Ovary (tissue), 10 donors: ENCODE data around the gene OR56A1. TPM values are rescaled to one million over a fixed set of nuclear protein-coding genes. Genes with fewer than 3 reads are reported as not detected.
"Not testable (repeated sequence)": the region's sequence is repeated elsewhere in the genome, so short reads cannot be mapped to it uniquely, and the experiment has no call there.

Experiments used
- DNase-seq, 5 donors: peaks; one replicate each; pipeline ENCODE4 v3.0.0-alpha.2; 2019 to 2020
- H3K27ac ChIP-seq, 2 donors: fragments of 200-600 bp; one replicate each; pipeline versions ENCODE4 v1.5.1 to v1.8.0; 2019 to 2022
- H3K27me3 ChIP-seq: fragments of 200-600 bp; one replicate; pipeline ENCODE4 v1.8.0; 2022
- H3K36me3 ChIP-seq: fragments of 200-600 bp; sonication (generic); one replicate; pipeline ENCODE4 v1.5.1; 2019
- H3K4me1 ChIP-seq: one replicate; pipeline ENCODE4 v1.8.1; 2013; ENCODE audit warnings: mild to moderate bottlenecking, moderate library complexity; ENCODE audit not compliant: insufficient read depth
- H3K4me3 ChIP-seq: fragments of 200-600 bp; sonication (generic); one replicate; pipeline ENCODE4 v1.5.1; 2017
- H3K9me3 ChIP-seq, 2 donors: fragments of 200-600 bp in 1 of 2; sonication (generic) in 1 of 2; one replicate each; pipeline versions ENCODE4 v1.5.1 to v1.8.1; 2013 to 2019; ENCODE audit warnings: mild to moderate bottlenecking in 1 of 2, moderate library complexity in 1 of 2
- EP300 ChIP-seq: sonication (generic); formaldehyde crosslinking; IDR thresholded peaks from one replicate; pipeline ENCODE4 v1.6.1; 2017; ENCODE audit warnings: antibody characterized with exemption
- POLR2A ChIP-seq: fragments of 450-650 bp; IDR thresholded peaks from one replicate; pipeline ENCODE4 v1.6.1; 2017; ENCODE audit warnings: antibody characterized with exemption, mild to moderate bottlenecking, moderate library complexity
- whole genome bisulfite sequencing, 3 donors: extraction: QIAGEN DNeasy Blood & Tissue Kit in 1 of 3; methylation state at CpG; one replicate each; pipeline versions ENCODE4 v1.1.5 to v1.1.7; 2013 to 2017; 5-methylcytosine and 5-hydroxymethylcytosine counted together
- intact Hi-C, 4 donors: fragments of 100-400 bp; cut with DNase I; formaldehyde crosslinking; loops; one replicate each; pipeline versions ENCODE4 v1.11.0 to v1.15.1; 2022 to 2023
- long read RNA-seq, 3 donors: library from polyadenylated mRNA in 2 of 3; unstranded in 2 of 3; transcript quantifications; one replicate each; pipeline ENCODE4 v2.0.0 and lab custom pipeline, GENCODE V29; 2021 to 2026
- polyA plus RNA-seq, 2 donors: library from polyadenylated mRNA; stranded (reverse); fragments of 200-250 nt in 1 of 2; fragments of 350-450 nt in 1 of 2; fragmentation: Illumina TruSeq in 1 of 2; extraction: RNeasy Lipid Tissue Mini Kit (QIAGEN cat#74804) in 1 of 2; gene quantifications; one replicate each; pipeline ENCODE4 v1.2.3, GENCODE V29; 2013 to 2014
- total RNA-seq, 7 donors: library from RNA; depleted of rRNA in 2 of 7; stranded (reverse); fragments of >200 nt in 2 of 7; fragmentation: NEBNext Ultra II Directional in 3 of 7; extraction: Animal tissue kit (Norgen Biotek cat#: 25700) in 3 of 7; gene quantifications; one replicate each; pipeline versions ENCODE4 v1.1.0 to v1.2.4, GENCODE V29; 2016 to 2023
- TF ChIP-seq, protein P1 (sequence below), 3 donors: fragments of 450-650 bp in 2 of 3; fragments of 200-600 bp in 1 of 3; IDR thresholded peaks; one replicate each; pipeline versions ENCODE4 v1.5.1 to v1.8.0; 2016 to 2022; ENCODE audit warnings: antibody characterized with exemption in 3 of 3, mild to moderate bottlenecking in 1 of 3
- donor health status: DM: no; HTN: no; CAD: no; lungs with moderate emphysema.
- donor health status: DM: no; HTN: no; CAD: no.
- donor health status: Bipolar disorder and iron deficiency.
- donor health status: DM: yes; HTN: yes; CAD: no.
- donor health status: DM: no; HTN: no; CAD: no.
- donor health status: DM: yes; HTN: yes; CAD: no.

OR56A1 gene, protein sequence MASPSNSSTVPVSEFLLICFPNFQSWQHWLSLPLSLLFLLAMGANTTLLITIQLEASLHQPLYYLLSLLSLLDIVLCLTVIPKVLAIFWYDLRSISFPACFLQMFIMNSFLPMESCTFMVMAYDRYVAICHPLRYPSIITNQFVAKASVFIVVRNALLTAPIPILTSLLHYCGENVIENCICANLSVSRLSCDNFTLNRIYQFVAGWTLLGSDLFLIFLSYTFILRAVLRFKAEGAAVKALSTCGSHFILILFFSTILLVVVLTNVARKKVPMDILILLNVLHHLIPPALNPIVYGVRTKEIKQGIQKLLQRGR
- under 1 TPM in 1 of 7 donors, not detected in 6; 0.02 TPM for total RNA-seq
- polyA plus RNA-seq = not detected
- long read RNA-seq, donor 1 = 0 reads
- long read RNA-seq, donor 2 = 0 reads
- long read RNA-seq, donor 3 = 0 reads

DNA sequence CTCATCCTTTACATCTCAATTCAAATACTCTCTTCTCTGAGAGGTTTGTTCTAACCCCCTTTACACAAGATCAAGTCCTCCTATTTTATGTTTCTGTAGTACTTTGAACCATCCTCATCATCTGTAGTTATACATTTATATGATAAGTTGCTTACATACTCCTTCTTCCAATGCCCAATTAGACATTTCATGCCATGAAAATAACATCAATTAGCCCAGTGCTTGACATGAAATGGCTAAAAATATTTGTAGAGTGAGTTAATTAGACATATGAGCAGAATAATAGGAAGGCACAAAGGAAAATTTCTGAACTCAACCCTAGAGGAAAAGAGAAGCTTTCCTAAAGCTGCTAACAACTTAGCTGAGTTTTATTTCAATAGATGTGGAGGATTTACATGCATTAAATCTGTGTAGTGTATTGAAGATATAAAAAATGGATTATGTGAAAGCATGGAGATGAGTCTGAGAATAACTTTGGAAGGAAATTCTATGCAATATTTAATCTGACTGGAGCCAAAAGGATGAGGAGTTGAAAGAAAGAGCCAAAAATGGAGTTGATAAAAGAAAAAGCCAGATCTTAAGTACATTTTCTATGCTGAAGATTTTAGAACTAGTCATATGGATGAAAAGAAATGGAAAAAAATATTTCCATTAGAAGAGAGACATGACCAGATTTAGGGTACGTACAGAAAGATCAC lies at the start of gene OR56A1:
OR56A1 (minus strand) TSS at position 51 of the 698 bp plus-strand sequence. CDS start 3,066 bp downstream, outside the sequence.
- no peaks in the 10 kb centered on the region for H3K9me3 ChIP-seq
- no peaks in the 10 kb centered on the region for H3K36me3 ChIP-seq
- DNase-seq = no peak
- H3K4me1 ChIP-seq = no peaks in the 10 kb centered on the region
- no peak for TF ChIP-seq POLR2A
- TF ChIP-seq EP300 = no peak
- TF ChIP-seq, protein P1, sequence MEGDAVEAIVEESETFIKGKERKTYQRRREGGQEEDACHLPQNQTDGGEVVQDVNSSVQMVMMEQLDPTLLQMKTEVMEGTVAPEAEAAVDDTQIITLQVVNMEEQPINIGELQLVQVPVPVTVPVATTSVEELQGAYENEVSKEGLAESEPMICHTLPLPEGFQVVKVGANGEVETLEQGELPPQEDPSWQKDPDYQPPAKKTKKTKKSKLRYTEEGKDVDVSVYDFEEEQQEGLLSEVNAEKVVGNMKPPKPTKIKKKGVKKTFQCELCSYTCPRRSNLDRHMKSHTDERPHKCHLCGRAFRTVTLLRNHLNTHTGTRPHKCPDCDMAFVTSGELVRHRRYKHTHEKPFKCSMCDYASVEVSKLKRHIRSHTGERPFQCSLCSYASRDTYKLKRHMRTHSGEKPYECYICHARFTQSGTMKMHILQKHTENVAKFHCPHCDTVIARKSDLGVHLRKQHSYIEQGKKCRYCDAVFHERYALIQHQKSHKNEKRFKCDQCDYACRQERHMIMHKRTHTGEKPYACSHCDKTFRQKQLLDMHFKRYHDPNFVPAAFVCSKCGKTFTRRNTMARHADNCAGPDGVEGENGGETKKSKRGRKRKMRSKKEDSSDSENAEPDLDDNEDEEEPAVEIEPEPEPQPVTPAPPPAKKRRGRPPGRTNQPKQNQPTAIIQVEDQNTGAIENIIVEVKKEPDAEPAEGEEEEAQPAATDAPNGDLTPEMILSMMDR (IDR thresholded peaks at IDR 0.05) = no peak
- intact Hi-C loops = no loop called here
- H3K4me3 ChIP-seq = no peak within 1 kb of the TSS
- no peak within 1 kb of the TSS for H3K27ac ChIP-seq
- H3K27me3 ChIP-seq = no peaks in the 10 kb centered on the region
- WGBS, 3 donors = 72 to 86% (median 83%) methylated on average over 1 of the region's 1 CpG

DNA sequence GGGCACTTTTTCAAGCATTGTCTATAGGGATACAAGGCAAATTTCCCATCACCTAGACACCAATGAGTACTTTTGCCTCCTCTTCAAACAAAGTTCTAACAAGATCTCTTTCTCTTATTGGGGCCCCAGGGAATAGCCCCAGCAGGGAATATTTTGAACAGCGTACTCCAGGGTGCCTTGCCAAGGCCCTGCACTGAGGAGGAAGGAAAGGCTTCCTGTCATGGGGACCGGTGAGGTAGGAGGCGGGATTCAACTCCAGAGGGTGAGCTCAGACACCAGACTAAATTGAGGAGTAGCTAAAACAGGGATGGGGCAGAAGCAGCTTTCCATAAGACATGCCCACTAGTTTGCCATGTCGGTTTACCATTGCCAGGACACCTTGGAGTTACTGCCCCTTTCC lies 48.9 kb upstream of the OR56A1 start:
- H3K27ac ChIP-seq = no peak overlapping the region
- no peak for TF ChIP-seq EP300
- no peak for TF ChIP-seq POLR2A
- TF ChIP-seq, protein P1 (IDR thresholded peaks at IDR 0.05) = no peak
- no peaks in the 10 kb centered on the region for H3K27me3 ChIP-seq
- intact Hi-C loops = no loop called here
- no peak overlapping the region for H3K4me3 ChIP-seq
- H3K4me1 ChIP-seq = no peaks in the 10 kb centered on the region
- no peak for DNase-seq
- H3K36me3 ChIP-seq = no peaks in the 10 kb centered on the region
- WGBS, 3 donors = 52 to 61% (median 61%) methylated on average over 4 of the region's 4 CpGs
- no peaks in the 10 kb centered on the region for H3K9me3 ChIP-seq

DNA sequence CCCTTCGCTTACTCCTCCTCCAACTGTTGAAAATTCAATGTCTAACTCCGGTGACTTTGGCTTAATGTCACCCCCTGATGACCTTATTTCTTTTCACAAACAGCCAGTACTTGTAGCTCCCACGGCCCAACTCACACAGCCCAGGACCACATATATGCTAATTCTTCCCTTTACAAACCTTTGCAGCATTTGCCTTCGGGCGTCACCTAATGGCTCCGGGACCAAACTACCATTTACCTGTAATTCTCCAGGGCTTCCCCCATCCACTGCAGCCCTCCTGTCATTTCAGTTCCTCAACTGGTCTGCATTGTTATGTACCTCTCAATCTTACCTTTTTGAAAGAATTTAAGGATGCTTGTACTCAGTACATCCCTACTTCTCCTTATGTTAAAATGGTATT lies 47.2 kb upstream of the OR56A1 start:
- TF ChIP-seq POLR2A = no peak
- TF ChIP-seq, protein P1 (IDR thresholded peaks at IDR 0.05) = no peak
- TF ChIP-seq EP300 = no peak
- Histone ChIP-seq H3K4me1 (no peaks in the 10 kb centered on the region), H3K27me3 (no peaks in the 10 kb centered on the region), H3K36me3 (no peaks in the 10 kb centered on the region), H3K4me3 (no peak overlapping the region), H3K27ac (no peak overlapping the region), H3K9me3 (no peaks in the 10 kb centered on the region)
- intact Hi-C loops = no loop called here
- no peak for DNase-seq
- WGBS, 3 donors = 83 to 91% (median 88%) methylated on average over 6 of the region's 6 CpGs

DNA sequence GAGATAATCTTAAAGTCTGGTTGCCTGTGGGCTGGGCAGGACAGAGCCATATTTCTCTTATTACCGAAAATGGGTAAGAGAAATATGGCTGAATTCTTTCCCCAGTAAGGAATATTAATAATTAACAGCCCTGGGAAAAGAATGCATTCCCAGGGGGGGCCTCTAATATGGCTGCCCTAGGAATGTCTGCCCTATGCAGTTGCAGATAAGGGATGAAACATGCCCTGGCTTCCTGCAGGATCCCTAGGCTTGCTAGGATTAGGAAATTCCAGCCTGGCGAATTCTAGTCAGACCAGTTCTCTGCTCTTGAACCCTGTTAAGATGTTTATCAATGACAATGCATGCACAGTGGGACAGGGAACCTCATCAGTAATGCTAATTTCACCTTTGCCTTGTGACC lies 45.9 kb upstream of the OR56A1 start:
- 74 to 92% (median 86%) methylated on average over 2 of the region's 2 CpGs for WGBS, 3 donors
- H3K4me1 ChIP-seq, intact Hi-C loops, H3K4me3 ChIP-seq, H3K9me3 ChIP-seq, H3K27ac ChIP-seq, H3K36me3 ChIP-seq, DNase-seq, H3K27me3 ChIP-seq: not testable (repeated sequence)

DNA sequence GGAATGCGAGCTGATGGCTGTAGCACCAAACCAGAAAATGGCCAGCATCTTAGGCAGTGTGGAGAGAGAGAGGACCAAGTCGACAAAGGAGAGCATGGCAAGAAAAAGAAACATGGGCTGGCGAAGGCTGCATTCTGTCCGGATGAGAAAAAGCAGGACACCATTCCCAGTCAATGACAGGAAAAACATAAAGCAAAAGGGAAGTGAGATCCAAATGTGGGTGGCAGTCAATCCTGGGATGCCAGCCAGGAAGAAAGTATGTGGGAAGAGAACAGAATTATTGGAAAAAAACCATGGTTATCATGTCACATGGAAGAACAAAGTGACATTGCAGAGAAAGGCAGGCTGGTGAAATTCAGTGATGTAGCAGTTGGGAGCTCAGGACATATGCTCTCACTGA lies 36.9 kb upstream of the OR56A1 start:
- TF ChIP-seq, protein P1 (IDR thresholded peaks at IDR 0.05) = no peak
- TF ChIP-seq EP300 = no peak
- TF ChIP-seq POLR2A = no peak

More for the DNA sequence above, 36.9 kb upstream of the OR56A1 start:
- intact Hi-C loops = no loop called here
- Histone ChIP-seq H3K9me3 (no peaks in the 10 kb centered on the region), H3K4me1 (no peaks in the 10 kb centered on the region), H3K27ac (no peak overlapping the region), H3K36me3 (no peaks in the 10 kb centered on the region), H3K27me3 (no peaks in the 10 kb centered on the region), H3K4me3 (no peak overlapping the region)
- WGBS, 3 donors = 71 to 78% (median 74%) methylated on average over 4 of the region's 4 CpGs
- DNase-seq = no peak
